HG03064 (cell line): Measurements from ENCODE around the gene NFYB.
A peak's percentile ranks its signal among the peaks of the same experiment; 100 is the strongest.
"Not testable (repeated sequence)": the region's sequence is repeated elsewhere in the genome, so short reads cannot be mapped to it uniquely, and the experiment has no call there.

Source experiments
- ATAC-seq: cut with Tn5 transposase; IDR thresholded peaks from one replicate; pipeline ENCODE4 v1.9.1; 2021; ENCODE audit warnings: low read depth; ENCODE audit not compliant: unreplicated experiment

The NFYB gene

GRCh38 chr12:104137902-104138796, at the start of gene NFYB:
NFYB (minus strand) TSS chr12:104138210; CDS start chr12:104135453, 2,757 bp downstream.
- peak; percentile 94 for ATAC-seq

GRCh38 chr12:104187446-104188155, 49.6 kb upstream of the NFYB start:
- ATAC-seq, result no peak

GRCh38 chr12:104183443-104183842, 45.4 kb upstream of the NFYB start:
- ATAC-seq, result no peak

- no peak for ATAC-seq
Observed at GRCh38 chr12:104182621-104183378, 44.8 kb upstream of the NFYB start.

GRCh38 chr12:104182144-104182543, 44.1 kb upstream of the NFYB start:
- no peak for ATAC-seq

- ATAC-seq, result no peak
Observed at GRCh38 chr12:104181313-104181712, 43.3 kb upstream of the NFYB start.

- ATAC-seq, result no peak
Observed at GRCh38 chr12:104180374-104180773, 42.4 kb upstream of the NFYB start.

GRCh38 chr12:104177663-104178501, 39.9 kb upstream of the NFYB start:
- no peak for ATAC-seq

GRCh38 chr12:104177336-104177662, 39.3 kb upstream of the NFYB start:
- ATAC-seq, result no peak

GRCh38 chr12:104175726-104176247, 37.8 kb upstream of the NFYB start:
- ATAC-seq, result no peak

- not testable (repeated sequence) for ATAC-seq
Observed at GRCh38 chr12:104173804-104174203, 35.8 kb upstream of the NFYB start.

GRCh38 chr12:104172570-104172947, 34.5 kb upstream of the NFYB start:
- no peak for ATAC-seq

- no peak for ATAC-seq
Observed at GRCh38 chr12:104171785-104172569, 34.0 kb upstream of the NFYB start.

- no peak for ATAC-seq
Observed at GRCh38 chr12:104168596-104168995, 30.6 kb upstream of the NFYB start.

- no peak for ATAC-seq
Observed at GRCh38 chr12:104167519-104168458, 29.8 kb upstream of the NFYB start.

- ATAC-seq, result no peak
Observed at GRCh38 chr12:104166465-104166864, 28.5 kb upstream of the NFYB start.

- ATAC-seq, result no peak
Observed at GRCh38 chr12:104165801-104166200, 27.8 kb upstream of the NFYB start.

- ATAC-seq, result no peak
Observed at GRCh38 chr12:104164634-104165033, 26.6 kb upstream of the NFYB start.
